Esophagus squamous epithelium (tissue), 5 donors: Measurements from ENCODE around the gene RPRD2. TPM values are rescaled to one million over a fixed set of nuclear protein-coding genes. Genes with fewer than 3 reads are reported as not detected.

ENCODE experiments used
- DNase-seq: peaks from one replicate; lab custom pipeline; 2025; lab: John Stamatoyannopoulos, UW
- H3K27ac ChIP-seq, 4 donors: fragments of 200-600 bp; sonication (generic); one replicate each; pipeline ENCODE4 v1.5.1; 2016 to 2019; ENCODE audit warnings: mild to moderate bottlenecking in 1 of 4
- H3K27me3 ChIP-seq, 4 donors: fragments of 200-600 bp; sonication (generic); 1 replicate in 3 of 4; 2 replicates in 1 of 4; pipeline versions ENCODE4 v1.5.1 to v1.6.0; 2017 to 2021; ENCODE audit warnings: antibody characterized with exemption in 1 of 4
- H3K36me3 ChIP-seq, 3 donors: fragments of 200-600 bp; sonication (generic); one replicate each; pipeline ENCODE4 v1.5.1; 2016 to 2019
- H3K4me1 ChIP-seq, 3 donors: fragments of 200-600 bp; sonication (generic); one replicate each; pipeline ENCODE4 v1.5.1; 2017 to 2019
- H3K4me3 ChIP-seq, 4 donors: fragments of 200-600 bp; sonication (generic); 1 replicate in 3 of 4; 2 replicates in 1 of 4; pipeline ENCODE4 v1.5.1; 2016 to 2019; ENCODE audit warnings: mild to moderate bottlenecking in 2 of 4, moderate library complexity in 1 of 4
- H3K9me3 ChIP-seq, 3 donors: fragments of 200-600 bp; sonication (generic); one replicate each; pipeline ENCODE4 v1.5.1; 2016 to 2019
- POLR2A ChIP-seq, 4 donors: fragments of 450-650 bp; IDR thresholded peaks; one replicate each; pipeline ENCODE4 v1.6.1; 2017; ENCODE audit warnings: antibody characterized with exemption in 4 of 4, mild to moderate bottlenecking in 4 of 4, moderate library complexity in 3 of 4
- WGBS, 2 donors: methylation state at CpG; one replicate each; pipeline ENCODE4 v1.1.5; 2018; 5-methylcytosine and 5-hydroxymethylcytosine counted together
- intact Hi-C: fragments of 100-400 bp; cut with DNase I; formaldehyde crosslinking; loops from one replicate; pipeline ENCODE4 v1.15.0; 2022
- total RNA-seq, 4 donors: library from RNA; depleted of rRNA; stranded (reverse); fragments of >200 nt; gene quantifications; one replicate each; pipeline ENCODE4 v1.1.0, GENCODE V29; 2016
- TF ChIP-seq, protein P1 (sequence below), 6 experiments: fragments of 450-650 bp in 4 of 6; fragments of 200-600 bp in 2 of 6; sonication (generic) in 2 of 6; IDR thresholded peaks; one replicate each; pipeline ENCODE4 v1.5.1; 2016 to 2019; ENCODE audit warnings: antibody characterized with exemption in 6 of 6, mild to moderate bottlenecking in 4 of 6, moderate library complexity in 4 of 6
- donor health status: DM: yes; HTN: yes; CAD: no.

Gene RPRD2
- total RNA-seq, 4 donors from 2014 or later = 14.7 to 17.9 (median 15.2) TPM

DNA sequence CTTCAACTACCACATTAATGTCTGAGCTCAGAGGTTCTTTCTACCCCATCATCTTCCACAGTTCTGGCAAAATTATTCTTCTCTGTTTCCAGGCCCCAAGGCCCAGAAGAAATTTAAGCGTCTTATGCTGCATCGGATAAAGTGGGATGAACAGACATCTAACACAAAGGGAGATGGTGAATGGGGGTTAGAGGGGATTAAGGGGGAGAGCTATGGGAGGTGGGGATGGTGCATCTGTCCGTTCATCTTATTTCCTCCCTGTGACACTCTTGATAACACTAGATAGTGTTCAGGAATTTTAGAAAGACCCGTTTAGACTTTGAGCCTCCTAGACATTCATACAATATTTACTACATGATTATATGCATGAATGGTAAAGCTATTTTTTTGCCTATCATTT lies 17.6 kb upstream of the RPRD2 start:
- no peak for DNase-seq
- intact Hi-C loops = no loop called here

GRCh38 chr1:150352866-150353265 lies 11.1 kb upstream of the RPRD2 start:
- no peaks in the 10 kb centered on the region for H3K4me1 ChIP-seq
- intact Hi-C loops = no loop called here
- H3K9me3 ChIP-seq = no peaks in the 10 kb centered on the region
- peaks cover 17 to 85% (median 29%) of the 10 kb centered on the region in 3 donors for H3K36me3 ChIP-seq
- TF ChIP-seq, protein P1, sequence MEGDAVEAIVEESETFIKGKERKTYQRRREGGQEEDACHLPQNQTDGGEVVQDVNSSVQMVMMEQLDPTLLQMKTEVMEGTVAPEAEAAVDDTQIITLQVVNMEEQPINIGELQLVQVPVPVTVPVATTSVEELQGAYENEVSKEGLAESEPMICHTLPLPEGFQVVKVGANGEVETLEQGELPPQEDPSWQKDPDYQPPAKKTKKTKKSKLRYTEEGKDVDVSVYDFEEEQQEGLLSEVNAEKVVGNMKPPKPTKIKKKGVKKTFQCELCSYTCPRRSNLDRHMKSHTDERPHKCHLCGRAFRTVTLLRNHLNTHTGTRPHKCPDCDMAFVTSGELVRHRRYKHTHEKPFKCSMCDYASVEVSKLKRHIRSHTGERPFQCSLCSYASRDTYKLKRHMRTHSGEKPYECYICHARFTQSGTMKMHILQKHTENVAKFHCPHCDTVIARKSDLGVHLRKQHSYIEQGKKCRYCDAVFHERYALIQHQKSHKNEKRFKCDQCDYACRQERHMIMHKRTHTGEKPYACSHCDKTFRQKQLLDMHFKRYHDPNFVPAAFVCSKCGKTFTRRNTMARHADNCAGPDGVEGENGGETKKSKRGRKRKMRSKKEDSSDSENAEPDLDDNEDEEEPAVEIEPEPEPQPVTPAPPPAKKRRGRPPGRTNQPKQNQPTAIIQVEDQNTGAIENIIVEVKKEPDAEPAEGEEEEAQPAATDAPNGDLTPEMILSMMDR (IDR thresholded peaks at IDR 0.05) = no peak
- no peak for TF ChIP-seq POLR2A (IDR thresholded peaks at IDR 0.05)
- DNase-seq = no peak
- no peak overlapping the region for H3K4me3 ChIP-seq
- no peak overlapping the region for H3K27ac ChIP-seq
- 92 to 98% methylated on average over 4 of the region's 4 CpGs for WGBS, 2 donors
- H3K27me3 ChIP-seq = no peaks in the 10 kb centered on the region

More for the DNA sequence above, 17.6 kb upstream of the RPRD2 start:
- H3K36me3 ChIP-seq = peaks cover 13 to 100% (median 44%) of the 10 kb centered on the region in 3 donors
- no peaks in the 10 kb centered on the region for H3K9me3 ChIP-seq
- TF ChIP-seq, protein P1 (IDR thresholded peaks at IDR 0.05) = no peak
- no peak for TF ChIP-seq POLR2A (IDR thresholded peaks at IDR 0.05)
- no peak overlapping the region for H3K27ac ChIP-seq
- 79 to 80% methylated on average over 4 of the region's 4 CpGs for WGBS, 2 donors
- H3K4me1 ChIP-seq = no peaks in the 10 kb centered on the region
- H3K27me3 ChIP-seq = no peaks in the 10 kb centered on the region
- H3K4me3 ChIP-seq = no peak overlapping the region

DNA sequence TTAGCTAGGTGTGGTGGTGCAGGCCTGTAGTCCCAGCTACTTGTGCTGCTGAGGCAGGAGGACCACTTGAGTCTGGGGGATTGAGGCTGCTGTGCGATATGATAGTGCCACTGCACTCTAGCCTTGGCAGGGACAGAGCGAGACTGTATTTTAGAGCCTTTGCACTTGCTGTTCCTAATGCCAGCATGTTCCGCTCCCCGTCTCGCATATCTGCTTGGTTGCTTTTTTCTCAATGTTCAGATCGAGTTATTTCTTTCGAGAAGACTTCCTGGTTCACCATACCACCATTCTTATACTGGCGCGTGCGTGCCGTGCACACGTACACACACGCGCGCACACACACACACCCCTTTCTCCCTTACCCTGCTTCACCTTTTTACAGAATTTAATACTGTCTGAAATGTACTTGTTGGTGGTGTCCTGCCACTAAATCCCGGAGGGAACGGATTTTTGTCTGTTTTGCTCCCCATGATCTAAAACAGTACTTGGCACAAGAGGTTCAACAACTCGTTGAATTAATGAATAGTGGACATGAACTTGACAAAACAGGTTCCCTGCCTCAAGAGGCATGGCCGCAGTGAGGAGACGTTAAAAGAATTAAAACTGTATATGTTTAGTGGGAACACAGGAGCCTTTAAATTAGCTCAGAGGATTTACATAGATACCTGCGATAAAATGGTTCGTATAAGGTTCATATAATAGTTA lies 1.1 kb upstream of the RPRD2 start:
- peak overlapping the region; percentile 94 to 98 (median 97) for H3K27ac ChIP-seq
- peak overlapping the region; percentile 59 to 85 (median 76) for H3K4me3 ChIP-seq
- intact Hi-C loops = no loop called here
- H3K4me1 ChIP-seq = peaks cover 2 to 31% (median 7%) of the 10 kb centered on the region in 3 donors
- 57 to 68% methylated on average over 22 of the region's 22 CpGs for WGBS, 2 donors
- no peaks in the 10 kb centered on the region for H3K27me3 ChIP-seq
- DNase-seq = no peak
- no peaks in the 10 kb centered on the region for H3K36me3 ChIP-seq
- H3K9me3 ChIP-seq = no peaks in the 10 kb centered on the region
- TF ChIP-seq, protein P1 (IDR thresholded peaks at IDR 0.05) = no peak
- no peak for TF ChIP-seq POLR2A (IDR thresholded peaks at IDR 0.05)

DNA sequence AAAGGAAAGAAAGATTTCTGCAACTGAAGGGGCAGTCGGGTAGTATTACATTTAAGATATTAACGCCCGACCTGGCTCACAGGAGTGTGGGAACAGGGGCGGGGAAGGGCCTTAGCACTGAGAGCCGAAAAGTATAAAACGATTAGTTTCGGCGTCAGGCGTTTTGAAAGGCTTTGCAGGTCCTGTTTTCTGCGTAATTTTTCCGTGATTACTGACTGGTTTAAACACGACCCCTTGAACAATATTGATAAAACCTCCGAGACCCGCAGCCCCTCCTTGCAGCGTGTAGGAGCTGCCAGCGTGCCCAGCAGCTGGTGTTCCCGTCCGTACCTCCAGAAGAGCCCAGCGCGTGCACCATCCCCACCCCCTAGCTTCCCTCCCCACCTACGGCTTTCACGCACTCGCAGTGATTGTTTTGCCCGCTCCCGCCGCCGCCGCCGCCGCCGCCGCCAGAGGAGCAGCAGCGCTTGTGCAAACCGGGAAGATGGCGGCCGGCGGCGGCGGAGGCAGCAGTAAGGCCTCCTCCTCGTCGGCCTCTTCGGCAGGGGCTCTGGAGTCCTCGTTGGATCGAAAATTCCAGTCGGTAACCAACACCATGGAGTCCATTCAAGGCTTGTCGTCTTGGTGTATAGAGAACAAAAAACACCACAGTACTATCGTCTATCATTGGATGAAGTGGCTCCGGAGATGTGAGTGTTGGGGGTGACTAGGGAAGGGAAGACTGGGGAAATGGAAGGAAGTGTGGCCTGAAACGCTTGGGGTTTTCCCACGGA lies 470 bp downstream of the RPRD2 start:
- Histone ChIP-seq H3K9me3 (no peaks in the 10 kb centered on the region), H3K4me3 (peak overlapping the region; percentile 59 to 85 (median 76)), H3K36me3 (no peaks in the 10 kb centered on the region), H3K4me1 (peaks cover 3 to 42% (median 7%) of the 10 kb centered on the region in 3 donors), H3K27me3 (no peaks in the 10 kb centered on the region), H3K27ac (peak overlapping the region; percentile 94 to 98 (median 97))
- TF ChIP-seq, protein P1 (IDR thresholded peaks at IDR 0.05) = peak in 1 of 6 experiments; percentile 8
- TF ChIP-seq POLR2A (IDR thresholded peaks at IDR 0.05) = peak in 2 of 4 donors; percentile 30 to 51
- intact Hi-C loops = no loop called here
- 1% methylated on average over 17 to 23 of the region's 50 CpGs for WGBS, 2 donors
- DNase-seq = no peak

DNA sequence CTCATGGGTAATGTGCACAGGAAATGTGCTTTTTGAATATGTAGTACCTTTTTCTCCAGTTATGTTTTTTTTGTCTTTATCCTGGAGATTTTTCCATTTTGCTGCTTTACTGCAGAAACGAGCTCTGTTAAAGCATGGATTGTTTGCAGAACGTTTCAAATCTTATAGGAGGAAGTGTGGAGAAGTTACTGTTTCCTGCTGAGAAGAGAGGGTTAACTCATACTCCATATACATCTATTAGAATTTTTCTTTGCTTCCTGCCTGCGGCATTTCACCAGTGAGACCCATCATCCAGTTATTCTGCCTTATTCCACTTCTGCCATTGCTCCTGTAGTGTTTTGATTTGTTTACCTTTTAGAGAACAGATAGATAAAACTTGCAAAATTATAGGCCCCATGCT lies 2.0 kb downstream of the RPRD2 start:
- Histone ChIP-seq H3K27ac (peak overlapping the region; percentile 94 to 98 (median 97)), H3K36me3 (no peaks in the 10 kb centered on the region), H3K4me1 (peaks cover 3 to 56% (median 13%) of the 10 kb centered on the region in 3 donors), H3K27me3 (no peaks in the 10 kb centered on the region), H3K4me3 (peak overlapping the region; percentile 59 to 85 (median 76)), H3K9me3 (no peaks in the 10 kb centered on the region)
- TF ChIP-seq POLR2A (IDR thresholded peaks at IDR 0.05) = no peak
- TF ChIP-seq, protein P1 (IDR thresholded peaks at IDR 0.05) = no peak
- intact Hi-C loops = no loop called here
- 0 to 2% methylated on average over 3 of the region's 3 CpGs for WGBS, 2 donors
- DNase-seq = no peak
